HG02840 (cell line): Measurements from ENCODE around the gene CEBPZ.

ENCODE experiments used
- ATAC-seq: cut with Tn5 transposase; IDR thresholded peaks from one replicate; pipeline ENCODE4 v1.9.1; 2021; ENCODE audit warnings: mild to moderate bottlenecking, moderate library complexity, moderate number of reproducible peaks; ENCODE audit not compliant: unreplicated experiment, low FRiP score

Gene CEBPZ

GRCh38 chr2:37188570-37188969, 42.8 kb downstream of the CEBPZ start, which contains the start of gene SULT6B1:
Gene SULT6B1 (minus strand): TSS chr2:37188670. CDS start chr2:37188640, 30 bp downstream.
- no peak for ATAC-seq

GRCh38 chr2:37181726-37182684, 49.4 kb downstream of the CEBPZ start:
- no peak for ATAC-seq

- ATAC-seq: no peak
Measured at GRCh38 chr2:37180640-37181039, 50.8 kb downstream of the CEBPZ start.

- ATAC-seq: no peak
Measured at GRCh38 chr2:37180006-37180639, 51.3 kb downstream of the CEBPZ start.

GRCh38 chr2:37173741-37174140, 57.7 kb downstream of the CEBPZ start:
- no peak for ATAC-seq

- ATAC-seq: no peak
Measured at GRCh38 chr2:37171624-37171950, 59.8 kb downstream of the CEBPZ start.

GRCh38 chr2:37168217-37168981, 63.0 kb downstream of the CEBPZ start:
- no peak for ATAC-seq

GRCh38 chr2:37167636-37168180, 63.7 kb downstream of the CEBPZ start:
- no peak for ATAC-seq

GRCh38 chr2:37164757-37165156, 66.6 kb downstream of the CEBPZ start:
- no peak for ATAC-seq

GRCh38 chr2:37156857-37157714, 74.3 kb downstream of the CEBPZ start, which contains the start of gene EIF2AK2:
Gene EIF2AK2 (minus strand): TSS chr2:37156980. CDS start chr2:37147806, 9,174 bp downstream.
- peak; percentile 77 for ATAC-seq

GRCh38 chr2:37156071-37156856, 75.1 kb downstream of the CEBPZ start:
- peak; percentile 31 for ATAC-seq

GRCh38 chr2:37154785-37155184, 76.6 kb downstream of the CEBPZ start:
- ATAC-seq: no peak

GRCh38 chr2:37153224-37153623, 78.2 kb downstream of the CEBPZ start:
- ATAC-seq: no peak
